B cell (primary cell): Measurements from ENCODE around the gene WBP1L. TPM values are rescaled to one million over a fixed set of nuclear protein-coding genes. Genes with fewer than 3 reads are reported as not detected.

Experiments
- ATAC-seq: fragments of 200-7000 bp; cut with Tn5 transposase; one replicate; pipeline ENCODE4 v1.10.0; 2021; ENCODE audit warnings: low read depth, mild to moderate bottlenecking, moderate number of reproducible peaks, moderate library complexity
- CTCF ChIA-PET: fragments of 350-600 bp; sonication (Branson Sonifier 250); formaldehyde crosslinking; loops from one replicate; lab custom pipeline; 2021; ENCODE audit warnings: antibody characterized with exemption, inconsistent platforms; lab: Charles Lee
- POLR2A ChIA-PET: fragments of 350-600 bp; sonication (Branson Sonifier 250); formaldehyde crosslinking; loops from one replicate; lab custom pipeline; 2021; ENCODE audit warnings: antibody characterized with exemption; lab: Charles Lee
- DNase-seq: peaks from one replicate; pipeline ENCODE4 v3.0.0; 2013
- H2AFZ ChIP-seq: 2 replicates; pipeline ENCODE4 v1.6.1; 2012; ENCODE audit warnings: mild to moderate bottlenecking, low read depth, low read length; ENCODE audit not compliant: insufficient read depth, poor library complexity, severe bottlenecking
- H3K27ac ChIP-seq, 2 donors: 1 replicate in 1 of 2; 2 replicates in 1 of 2; pipeline ENCODE4 v1.5.1; 2012 to 2013; ENCODE audit warnings: low read length in 2 of 2, mild to moderate bottlenecking in 2 of 2, moderate library complexity in 1 of 2
- H3K27me3 ChIP-seq, 4 experiments: fragments of 200-600 bp in 1 of 4; sonication (generic) in 1 of 4; replicated peaks in 1 of 4; 1 replicate in 2 of 4; 2 replicates in 2 of 4; pipeline versions ENCODE4 v1.6.1 to v1.7.0; 2013 to 2016; ENCODE audit warnings: low read length in 3 of 4, mild to moderate bottlenecking in 2 of 4, mixed read lengths in 1 of 4, moderate library complexity in 1 of 4; ENCODE audit not compliant: insufficient read depth in 4 of 4, control insufficient read depth in 3 of 4; ENCODE audit errors: control extremely low read depth in 1 of 4
- H3K36me3 ChIP-seq, 2 experiments: replicated peaks in 1 of 2; 1 replicate in 1 of 2; 2 replicates in 1 of 2; pipeline versions ENCODE4 v1.6.1 to v1.7.1; 2013; ENCODE audit warnings: low read length in 1 of 2; ENCODE audit not compliant: insufficient read depth in 2 of 2, control insufficient read depth in 1 of 2; ENCODE audit errors: control extremely low read depth in 1 of 2, extremely low read depth in 1 of 2
- H3K4me1 ChIP-seq, 2 donors: fragments of 200-600 bp in 1 of 2; sonication (generic) in 1 of 2; 1 replicate in 1 of 2; 2 replicates in 1 of 2; pipeline versions ENCODE4 v1.5.1 to v1.6.1; 2013 to 2017; ENCODE audit warnings: low read length in 2 of 2; ENCODE audit not compliant: control insufficient read depth in 2 of 2, insufficient read depth in 2 of 2
- H3K4me2 ChIP-seq: replicated peaks from 2 replicates; pipeline ENCODE3; 2012; ENCODE audit warnings: mild to moderate bottlenecking, low read depth, low read length; ENCODE audit not compliant: poor library complexity, severe bottlenecking
- H3K4me3 ChIP-seq, 5 experiments: fragments of 200-600 bp in 1 of 5; sonication (generic) in 1 of 5; 1 replicate in 3 of 5; 2 replicates in 2 of 5; pipeline versions ENCODE4 v1.5.1 to v1.7.0; 2011 to 2016; ENCODE audit warnings: low read length in 4 of 5, mild to moderate bottlenecking in 4 of 5, low read depth in 2 of 5, control low read depth in 1 of 5, moderate library complexity in 1 of 5; ENCODE audit not compliant: insufficient read depth in 1 of 5; ENCODE audit errors: control extremely low read depth in 1 of 5, extremely low read depth in 1 of 5
- H3K79me2 ChIP-seq: fragments of 200-600 bp; sonication (generic); one replicate; pipeline ENCODE4 v1.6.0; 2016; ENCODE audit warnings: low read length; ENCODE audit not compliant: control insufficient read depth, insufficient read depth
- H3K9ac ChIP-seq: fragments of 200-600 bp; sonication (generic); 2 replicates; pipeline ENCODE4 v1.6.1; 2017; ENCODE audit warnings: mild to moderate bottlenecking, low read length, moderate library complexity
- H3K9me3 ChIP-seq, 3 donors: one replicate each; pipeline versions ENCODE4 v1.6.1 to v1.7.1; 2013; ENCODE audit warnings: low read length in 2 of 3; ENCODE audit not compliant: control insufficient read depth in 2 of 3, insufficient read depth in 1 of 3; ENCODE audit errors: control extremely low read depth in 1 of 3
- H4K20me1 ChIP-seq: 2 replicates; pipeline ENCODE4 v1.6.0; 2012; ENCODE audit warnings: mild to moderate bottlenecking, low read length; ENCODE audit not compliant: insufficient read depth, control insufficient read depth, poor library complexity, severe bottlenecking
- H3K27ac Mint-ChIP-seq: one replicate; pipeline ENCODE4 v1.8.0; 2021; ENCODE audit warnings: mixed read lengths
- H3K27me3 Mint-ChIP-seq: one replicate; pipeline ENCODE4 v1.8.0; 2021; ENCODE audit warnings: mixed read lengths
- H3K4me1 Mint-ChIP-seq: one replicate; pipeline ENCODE4 v1.8.0; 2021; ENCODE audit warnings: mixed read lengths
- H3K4me3 Mint-ChIP-seq: one replicate; pipeline ENCODE4 v1.8.0; 2021; ENCODE audit warnings: mixed read lengths
- H3K9me3 Mint-ChIP-seq: one replicate; pipeline ENCODE4 v1.8.0; 2022; ENCODE audit warnings: mixed read lengths; ENCODE audit not compliant: insufficient read depth
- EZH2 ChIP-seq: IDR thresholded peaks from 2 replicates; pipeline ENCODE4 v1.6.1; 2012; ENCODE audit warnings: borderline replicate concordance, low read depth, mild to moderate bottlenecking, moderate library complexity, low read length; ENCODE audit not compliant: insufficient read depth, poor library complexity, severe bottlenecking
- WGBS: methylation state at CpG from one replicate; pipeline ENCODE4 v1.1.5; 2013; ENCODE audit warnings: missing lambda C conversion rate; ENCODE audit not compliant: insufficient coverage; 5-methylcytosine and 5-hydroxymethylcytosine counted together
- intact Hi-C: fragments of 100-400 bp; cut with micrococcal nuclease; formaldehyde crosslinking; loops from one replicate; pipeline ENCODE4 v1.10.0; 2022
- polyA plus RNA-seq: library from polyadenylated mRNA; depleted of rRNA; stranded (reverse); fragments of >200 nt; gene quantifications from 2 replicates; pipeline ENCODE4 v1.2.3, GENCODE V29; 2012
- total RNA-seq, 2 donors: library from RNA; stranded (reverse); fragments of 120-200 nt in 1 of 2; gene quantifications; 1 replicate in 1 of 2; 2 replicates in 1 of 2; pipeline versions ENCODE4 v1.2.3 to v1.2.4, GENCODE V29; 2013 to 2022
- TF ChIP-seq, protein P1 (sequence below): fragments of 200-600 bp; IDR thresholded peaks from one replicate; pipeline ENCODE4 v1.8.0; 2022; ENCODE audit warnings: antibody characterized with exemption, mild to moderate bottlenecking

The WBP1L gene
- total and polyA plus RNA-seq, 2 donors (not counting 1 experiment from before 2014, with no cell fraction given) = 14.3 to 43.2 TPM

GRCh38 chr10:102831322-102832071, 87.7 kb downstream of the WBP1L start:
- H3K4me1 ChIP-seq = peaks cover 0 to 4% of the 10 kb centered on the region in 2 donors
- H3K4me1 Mint-ChIP-seq = peaks cover 2% of the 10 kb centered on the region
- H4K20me1 ChIP-seq = no peaks in the 10 kb centered on the region
- H3K4me2 ChIP-seq = no peak overlapping the region
- peaks cover 0 to 11% (median 2%) of the 10 kb centered on the region in 4 experiments for H3K27me3 ChIP-seq
- WGBS = 83% methylated on average over 7 of the region's 16 CpGs
- no peak overlapping the region for H2AFZ ChIP-seq
- H3K4me3 Mint-ChIP-seq = no peak overlapping the region
- H3K79me2 ChIP-seq = no peaks in the 10 kb centered on the region
- TF ChIP-seq, protein P1, sequence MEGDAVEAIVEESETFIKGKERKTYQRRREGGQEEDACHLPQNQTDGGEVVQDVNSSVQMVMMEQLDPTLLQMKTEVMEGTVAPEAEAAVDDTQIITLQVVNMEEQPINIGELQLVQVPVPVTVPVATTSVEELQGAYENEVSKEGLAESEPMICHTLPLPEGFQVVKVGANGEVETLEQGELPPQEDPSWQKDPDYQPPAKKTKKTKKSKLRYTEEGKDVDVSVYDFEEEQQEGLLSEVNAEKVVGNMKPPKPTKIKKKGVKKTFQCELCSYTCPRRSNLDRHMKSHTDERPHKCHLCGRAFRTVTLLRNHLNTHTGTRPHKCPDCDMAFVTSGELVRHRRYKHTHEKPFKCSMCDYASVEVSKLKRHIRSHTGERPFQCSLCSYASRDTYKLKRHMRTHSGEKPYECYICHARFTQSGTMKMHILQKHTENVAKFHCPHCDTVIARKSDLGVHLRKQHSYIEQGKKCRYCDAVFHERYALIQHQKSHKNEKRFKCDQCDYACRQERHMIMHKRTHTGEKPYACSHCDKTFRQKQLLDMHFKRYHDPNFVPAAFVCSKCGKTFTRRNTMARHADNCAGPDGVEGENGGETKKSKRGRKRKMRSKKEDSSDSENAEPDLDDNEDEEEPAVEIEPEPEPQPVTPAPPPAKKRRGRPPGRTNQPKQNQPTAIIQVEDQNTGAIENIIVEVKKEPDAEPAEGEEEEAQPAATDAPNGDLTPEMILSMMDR = no peak
- TF ChIP-seq EZH2 = no peak
- no peaks in the 10 kb centered on the region for H3K27me3 Mint-ChIP-seq
- no peak overlapping the region for H3K9ac ChIP-seq
- CTCF ChIA-PET = interaction anchor here (1.0 kb wide), 1 partner anchor 101 kb away, joined by 3 read pairs; no protein-coding TSS in a partner anchor
- no peak overlapping the region for H3K27ac ChIP-seq
- POLR2A ChIA-PET = no interaction called here
- H3K36me3 ChIP-seq = no peaks in the 10 kb centered on the region
- no peaks in the 10 kb centered on the region for H3K9me3 Mint-ChIP-seq
- no peak overlapping the region for H3K27ac Mint-ChIP-seq
- intact Hi-C loops = loop anchor here (10.0 kb wide), 1 partner anchor 653 kb away; no protein-coding TSS in a partner anchor
- DNase-seq (no peak), ATAC-seq (no peak)
- H3K4me3 ChIP-seq = no peak overlapping the region
- H3K9me3 ChIP-seq = no peaks in the 10 kb centered on the region

DNA sequence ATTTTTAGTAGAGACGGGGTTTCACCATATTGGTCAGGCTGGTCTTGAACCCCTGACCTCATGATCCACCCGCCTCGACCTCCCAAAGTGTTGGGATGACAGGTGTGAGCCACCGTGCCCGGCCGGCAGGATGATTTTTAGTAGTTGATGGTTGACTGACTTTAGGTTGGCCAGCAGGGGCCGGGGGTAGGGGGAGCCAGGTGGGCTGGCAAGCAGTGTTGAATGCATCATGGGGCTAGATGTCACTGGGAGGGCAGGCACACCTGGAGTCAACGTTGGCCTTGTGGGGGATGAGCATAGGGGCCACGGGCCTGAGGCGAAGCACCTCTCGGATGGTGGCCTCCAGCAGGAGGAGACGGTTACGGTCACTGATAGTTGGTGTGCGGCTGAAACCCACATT, 88.5 kb downstream of the WBP1L start:
- no peak overlapping the region for H3K4me3 ChIP-seq
- H3K36me3 ChIP-seq = no peaks in the 10 kb centered on the region
- TF ChIP-seq EZH2 = no peak
- TF ChIP-seq, protein P1 = no peak
- ChIA-PET POLR2A (no interaction called here), CTCF (interaction anchor here (0.5 kb wide), 1 partner anchor 139 kb away, joined by 3 read pairs; no protein-coding TSS in a partner anchor)
- DNase-seq (no peak), ATAC-seq (no peak)
- no peak overlapping the region for H3K4me2 ChIP-seq
- no peak overlapping the region for H2AFZ ChIP-seq
- H3K4me1 ChIP-seq = peaks cover 0 to 4% of the 10 kb centered on the region in 2 donors
- Mint-ChIP-seq H3K4me3 (no peak overlapping the region), H3K4me1 (peaks cover 2% of the 10 kb centered on the region), H3K27me3 (no peaks in the 10 kb centered on the region), H3K9me3 (no peaks in the 10 kb centered on the region), H3K27ac (no peak overlapping the region)
- no peak overlapping the region for H3K9ac ChIP-seq
- H3K27me3 ChIP-seq = peaks cover 0 to 11% (median 2%) of the 10 kb centered on the region in 4 experiments
- H4K20me1 ChIP-seq = no peaks in the 10 kb centered on the region
- intact Hi-C loops = loop anchor here (10.0 kb wide), 1 partner anchor 653 kb away; no protein-coding TSS in a partner anchor
- peaks cover 0 to 4% (median 0%) of the 10 kb centered on the region in 3 donors for H3K9me3 ChIP-seq
- WGBS = 90% methylated on average over 14 of the region's 14 CpGs
- no peaks in the 10 kb centered on the region for H3K79me2 ChIP-seq
- H3K27ac ChIP-seq = no peak overlapping the region
